Measurements from ENCODE around the gene SEMA4D.

Gene SEMA4D

GRCh38 chr9:89359751-89360261 is 138.1 kb downstream of the SEMA4D start:
- H3K4me3 ChIP-seq (ENCODE audit: control insufficient read depth, low read depth, low read length), result no peak overlapping the region
- DNase-seq (ENCODE audit: low read depth), result no peak
- TF ChIP-seq, protein P1, sequence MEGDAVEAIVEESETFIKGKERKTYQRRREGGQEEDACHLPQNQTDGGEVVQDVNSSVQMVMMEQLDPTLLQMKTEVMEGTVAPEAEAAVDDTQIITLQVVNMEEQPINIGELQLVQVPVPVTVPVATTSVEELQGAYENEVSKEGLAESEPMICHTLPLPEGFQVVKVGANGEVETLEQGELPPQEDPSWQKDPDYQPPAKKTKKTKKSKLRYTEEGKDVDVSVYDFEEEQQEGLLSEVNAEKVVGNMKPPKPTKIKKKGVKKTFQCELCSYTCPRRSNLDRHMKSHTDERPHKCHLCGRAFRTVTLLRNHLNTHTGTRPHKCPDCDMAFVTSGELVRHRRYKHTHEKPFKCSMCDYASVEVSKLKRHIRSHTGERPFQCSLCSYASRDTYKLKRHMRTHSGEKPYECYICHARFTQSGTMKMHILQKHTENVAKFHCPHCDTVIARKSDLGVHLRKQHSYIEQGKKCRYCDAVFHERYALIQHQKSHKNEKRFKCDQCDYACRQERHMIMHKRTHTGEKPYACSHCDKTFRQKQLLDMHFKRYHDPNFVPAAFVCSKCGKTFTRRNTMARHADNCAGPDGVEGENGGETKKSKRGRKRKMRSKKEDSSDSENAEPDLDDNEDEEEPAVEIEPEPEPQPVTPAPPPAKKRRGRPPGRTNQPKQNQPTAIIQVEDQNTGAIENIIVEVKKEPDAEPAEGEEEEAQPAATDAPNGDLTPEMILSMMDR (IDR thresholded peaks at IDR 0.05; ENCODE audit: control insufficient read depth, insufficient read depth, low read depth, low read length, missing control alignments), result no peak

GRCh38 chr9:89358985-89359384 is 138.9 kb downstream of the SEMA4D start:
- TF ChIP-seq, protein P1 (IDR thresholded peaks at IDR 0.05; ENCODE audit: control insufficient read depth, insufficient read depth, low read depth, low read length, missing control alignments), result no peak
- no peak overlapping the region for H3K4me3 ChIP-seq (ENCODE audit: control insufficient read depth, low read depth, low read length)
- no peak for DNase-seq (ENCODE audit: low read depth)

- no peak for DNase-seq (ENCODE audit: low read depth)
- H3K4me3 ChIP-seq (ENCODE audit: control insufficient read depth, low read depth, low read length), result no peak overlapping the region
- TF ChIP-seq, protein P1 (IDR thresholded peaks at IDR 0.05; ENCODE audit: control insufficient read depth, insufficient read depth, low read depth, low read length, missing control alignments), result no peak
These were observed 139.5 kb downstream of the SEMA4D start for GRCh38 chr9:89358376-89358916.

GRCh38 chr9:89357331-89358197 is 140.3 kb downstream of the SEMA4D start:
- TF ChIP-seq, protein P1 (IDR thresholded peaks at IDR 0.05; ENCODE audit: control insufficient read depth, insufficient read depth, low read depth, low read length, missing control alignments), result no peak
- DNase-seq (ENCODE audit: low read depth), result no peak
- H3K4me3 ChIP-seq (ENCODE audit: control insufficient read depth, low read depth, low read length), result no peak overlapping the region

GRCh38 chr9:89356782-89357181 is 141.1 kb downstream of the SEMA4D start:
- TF ChIP-seq, protein P1 (IDR thresholded peaks at IDR 0.05; ENCODE audit: control insufficient read depth, insufficient read depth, low read depth, low read length, missing control alignments), result no peak
- DNase-seq (ENCODE audit: low read depth), result no peak
- no peak overlapping the region for H3K4me3 ChIP-seq (ENCODE audit: control insufficient read depth, low read depth, low read length)

DNA sequence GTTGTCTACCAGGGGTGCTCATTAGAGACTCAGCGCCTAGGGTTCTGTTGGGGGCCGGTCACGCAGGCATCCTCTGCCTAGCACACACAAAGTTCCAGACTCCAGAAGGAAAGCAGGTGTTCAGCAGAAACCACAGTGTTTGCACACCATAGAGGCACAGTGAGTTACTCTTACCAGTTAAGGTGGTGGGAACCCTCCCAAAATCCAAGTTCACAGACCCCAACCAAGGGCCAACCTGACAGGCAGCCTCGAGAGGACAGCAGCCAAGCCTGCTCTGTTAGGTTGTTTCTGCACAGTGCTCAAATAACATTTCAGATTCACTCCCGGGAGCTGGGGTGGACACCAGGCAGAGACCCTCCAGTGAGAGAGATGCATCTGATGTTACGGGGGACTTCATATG is 143.4 kb downstream of the SEMA4D start:
- TF ChIP-seq, protein P1 (IDR thresholded peaks at IDR 0.05; ENCODE audit: control insufficient read depth, insufficient read depth, low read depth, low read length, missing control alignments), result no peak
- H3K4me3 ChIP-seq (ENCODE audit: control insufficient read depth, low read depth, low read length), result no peak overlapping the region
- DNase-seq (ENCODE audit: low read depth), result no peak

Data from AG09309 (cell line).